Neural cell (in vitro differentiated cells): ENCODE data around the gene KIFAP3. TPM values are rescaled to one million over a fixed set of nuclear protein-coding genes. Genes with fewer than 3 reads are reported as not detected.

Source experiments
- polyA plus RNA-seq: library from polyadenylated mRNA; depleted of rRNA; stranded (reverse); fragments of >200 nt; gene quantifications from 2 replicates; pipeline ENCODE4 v1.2.3, GENCODE V29; 2014
- small RNA-seq, 3 experiments: library from RNA; depleted of rRNA; stranded (forward); fragments of <200 nt; gene quantifications; one replicate each; pipeline ENCODE3, GENCODE V24; 2012

KIFAP3 gene
- polyA plus RNA-seq, 1 donor from 2014 or later = 256 TPM

Small RNA genes within 50 kb of the gene (small RNA-seq; reads per million reads assigned to genes)
- 0 reads per million in 3 experiments for gene MRPS10P1

Other genes starting within 250 kb of the KIFAP3 start
- gene SCYL3, start 180.8 kb downstream of the KIFAP3 start, polyA plus RNA-seq = 11.0 and 13.1 TPM in 2 replicates
- gene NTMT2, start 71.3 kb upstream of the KIFAP3 start, polyA plus RNA-seq = 0.27 and 0.44 TPM in 2 replicates